ENCODE results near the gene MEIS3.

DNA sequence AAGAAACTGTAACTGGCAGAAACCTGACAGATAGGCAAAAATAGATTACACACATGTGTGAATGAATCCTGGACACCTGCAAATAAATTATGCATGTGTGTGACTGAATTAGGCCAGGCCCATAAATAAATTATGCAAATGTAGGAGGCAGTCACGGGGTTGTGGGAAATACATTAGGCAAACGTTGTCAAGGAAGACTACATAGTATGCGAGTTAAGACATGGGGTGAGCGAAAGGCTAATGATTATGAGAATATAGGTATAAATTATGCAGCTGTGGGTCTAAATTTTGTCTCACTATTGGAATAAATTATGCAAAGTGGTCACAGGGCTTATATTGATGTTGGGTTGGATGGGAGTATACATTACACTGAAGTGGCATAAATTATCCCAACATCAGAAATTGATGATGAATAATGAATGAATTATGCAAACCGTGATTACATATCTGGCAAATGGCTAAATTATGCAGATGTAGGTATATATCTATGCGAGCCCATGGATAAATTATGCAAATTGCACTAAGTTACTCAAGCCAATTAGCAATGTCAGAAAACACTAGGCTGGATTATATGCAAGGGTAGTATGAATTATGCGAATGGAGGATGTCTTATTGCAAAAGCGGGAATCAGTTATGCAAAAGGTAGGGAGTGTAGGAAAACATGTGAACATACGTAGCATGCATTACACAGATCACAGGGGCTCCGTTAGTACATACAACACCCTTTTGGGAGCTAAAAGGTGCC is 45.5 kb upstream of the MEIS3 start:
- no peak for TF ChIP-seq POLR2A (IDR thresholded peaks at IDR 0.05; ENCODE audit: extremely low read depth, insufficient read length)
- TF ChIP-seq, protein P1, sequence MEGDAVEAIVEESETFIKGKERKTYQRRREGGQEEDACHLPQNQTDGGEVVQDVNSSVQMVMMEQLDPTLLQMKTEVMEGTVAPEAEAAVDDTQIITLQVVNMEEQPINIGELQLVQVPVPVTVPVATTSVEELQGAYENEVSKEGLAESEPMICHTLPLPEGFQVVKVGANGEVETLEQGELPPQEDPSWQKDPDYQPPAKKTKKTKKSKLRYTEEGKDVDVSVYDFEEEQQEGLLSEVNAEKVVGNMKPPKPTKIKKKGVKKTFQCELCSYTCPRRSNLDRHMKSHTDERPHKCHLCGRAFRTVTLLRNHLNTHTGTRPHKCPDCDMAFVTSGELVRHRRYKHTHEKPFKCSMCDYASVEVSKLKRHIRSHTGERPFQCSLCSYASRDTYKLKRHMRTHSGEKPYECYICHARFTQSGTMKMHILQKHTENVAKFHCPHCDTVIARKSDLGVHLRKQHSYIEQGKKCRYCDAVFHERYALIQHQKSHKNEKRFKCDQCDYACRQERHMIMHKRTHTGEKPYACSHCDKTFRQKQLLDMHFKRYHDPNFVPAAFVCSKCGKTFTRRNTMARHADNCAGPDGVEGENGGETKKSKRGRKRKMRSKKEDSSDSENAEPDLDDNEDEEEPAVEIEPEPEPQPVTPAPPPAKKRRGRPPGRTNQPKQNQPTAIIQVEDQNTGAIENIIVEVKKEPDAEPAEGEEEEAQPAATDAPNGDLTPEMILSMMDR (IDR thresholded peaks at IDR 0.05; ENCODE audit: low read depth, low read length) = no peak
- TF ChIP-seq, protein P2, sequence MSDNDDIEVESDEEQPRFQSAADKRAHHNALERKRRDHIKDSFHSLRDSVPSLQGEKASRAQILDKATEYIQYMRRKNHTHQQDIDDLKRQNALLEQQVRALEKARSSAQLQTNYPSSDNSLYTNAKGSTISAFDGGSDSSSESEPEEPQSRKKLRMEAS (IDR thresholded peaks at IDR 0.05; ENCODE audit: low read depth, low read length) = no peak
- no peak for TF ChIP-seq MYC (IDR thresholded peaks at IDR 0.05; ENCODE audit: low read depth, low read length)
